CD14-positive monocyte (primary cell): ENCODE measurements around the gene WFDC10A. TPM values are rescaled to one million over a fixed set of nuclear protein-coding genes. Genes with fewer than 3 reads are reported as not detected.
A peak's percentile ranks its signal among the peaks of the same experiment; 100 is the strongest.

ENCODE experiments used
- DNase-seq, 3 donors: peaks; one replicate each; pipeline ENCODE4 v3.0.0-alpha.2; 2011 to 2022
- H2AFZ ChIP-seq: 2 replicates; pipeline ENCODE4 v1.6.0; 2012; ENCODE audit warnings: mild to moderate bottlenecking, low read depth, low read length, inconsistent platforms; ENCODE audit not compliant: insufficient read depth, poor library complexity, severe bottlenecking
- H3K27ac ChIP-seq, 2 donors: 1 replicate in 1 of 2; 2 replicates in 1 of 2; pipeline ENCODE4 v1.5.1; 2012 to 2013; ENCODE audit warnings: low read length in 2 of 2, control low read depth in 1 of 2, inconsistent platforms in 1 of 2, low read depth in 1 of 2, mild to moderate bottlenecking in 1 of 2
- H3K27me3 ChIP-seq, 2 donors: one replicate each; pipeline versions ENCODE4 v1.6.0 to v1.6.1; 2011 to 2013; ENCODE audit warnings: low read length in 2 of 2; ENCODE audit not compliant: control insufficient read depth in 2 of 2, insufficient read depth in 2 of 2
- H3K36me3 ChIP-seq, 2 donors: replicated peaks in 1 of 2; 1 replicate in 1 of 2; 2 replicates in 1 of 2; pipeline versions ENCODE4 v1.5.1 to v1.6.1; 2012 to 2013; ENCODE audit warnings: low read length in 2 of 2, control low read depth in 1 of 2, inconsistent platforms in 1 of 2, mild to moderate bottlenecking in 1 of 2; ENCODE audit not compliant: insufficient read depth in 2 of 2, control insufficient read depth in 1 of 2
- H3K4me1 ChIP-seq, 2 donors: 1 replicate in 1 of 2; 2 replicates in 1 of 2; pipeline versions ENCODE4 v1.5.1 to v1.6.1; 2012 to 2013; ENCODE audit warnings: low read length in 2 of 2, control low read depth in 1 of 2, inconsistent platforms in 1 of 2, mild to moderate bottlenecking in 1 of 2, moderate library complexity in 1 of 2; ENCODE audit not compliant: insufficient read depth in 2 of 2, control insufficient read depth in 1 of 2
- H3K4me2 ChIP-seq: replicated peaks from 2 replicates; pipeline ENCODE3; 2012; ENCODE audit warnings: low read length, moderate library complexity, mild to moderate bottlenecking; ENCODE audit not compliant: poor library complexity, severe bottlenecking; ENCODE audit errors: extremely low read depth
- H3K4me3 ChIP-seq, 3 experiments: fragments of 200-600 bp in 1 of 3; sonication (generic) in 1 of 3; replicated peaks in 1 of 3; 1 replicate in 2 of 3; 2 replicates in 1 of 3; pipeline ENCODE4 v1.5.1; 2011 to 2013; ENCODE audit warnings: low read length in 3 of 3, mild to moderate bottlenecking in 3 of 3, control low read depth in 2 of 3, low read depth in 2 of 3, inconsistent platforms in 1 of 3, moderate library complexity in 1 of 3
- H3K79me2 ChIP-seq: 2 replicates; pipeline ENCODE4 v1.6.0; 2012; ENCODE audit warnings: mild to moderate bottlenecking, control low read depth, inconsistent platforms, low read length, moderate library complexity; ENCODE audit not compliant: insufficient read depth
- H3K9ac ChIP-seq: 2 replicates; pipeline ENCODE4 v1.6.0; 2017; ENCODE audit warnings: low read length, mild to moderate bottlenecking; ENCODE audit not compliant: insufficient read depth, poor library complexity, severe bottlenecking
- H3K9me3 ChIP-seq, 2 donors: replicated peaks in 1 of 2; 1 replicate in 1 of 2; 2 replicates in 1 of 2; pipeline versions ENCODE4 v1.5.1 to v1.6.1; 2012 to 2013; ENCODE audit warnings: low read length in 2 of 2, control low read depth in 1 of 2; ENCODE audit not compliant: control insufficient read depth in 1 of 2, insufficient read depth in 1 of 2
- H4K20me1 ChIP-seq: 2 replicates; pipeline ENCODE4 v1.6.0; 2012; ENCODE audit warnings: mild to moderate bottlenecking, low read length, control low read depth, moderate library complexity; ENCODE audit not compliant: insufficient read depth
- H3K27ac Mint-ChIP-seq, 7 donors: one replicate each; pipeline ENCODE4 v1.8.0; 2020; ENCODE audit warnings: mild to moderate bottlenecking in 7 of 7, mixed read lengths in 7 of 7, moderate library complexity in 6 of 7, inconsistent platforms in 2 of 7
- H3K27me3 Mint-ChIP-seq, 3 donors: one replicate each; pipeline ENCODE4 v1.8.0; 2021 to 2022; ENCODE audit warnings: low read depth in 3 of 3, mild to moderate bottlenecking in 3 of 3, mixed read lengths in 3 of 3, moderate library complexity in 3 of 3, inconsistent platforms in 1 of 3
- H3K36me3 Mint-ChIP-seq, 2 donors: one replicate each; pipeline ENCODE4 v1.8.0; 2020; ENCODE audit warnings: mixed read lengths in 2 of 2, inconsistent platforms in 1 of 2, mild to moderate bottlenecking in 1 of 2
- H3K4me1 Mint-ChIP-seq: one replicate; pipeline ENCODE4 v1.8.0; 2020; ENCODE audit warnings: mild to moderate bottlenecking, mixed read lengths
- H3K4me3 Mint-ChIP-seq, 2 donors: one replicate each; pipeline ENCODE4 v1.8.0; 2020; ENCODE audit warnings: mild to moderate bottlenecking in 2 of 2, mixed read lengths in 2 of 2, moderate library complexity in 1 of 2
- H3K9me3 Mint-ChIP-seq, 7 donors: one replicate each; pipeline ENCODE4 v1.8.0; 2020 to 2022; ENCODE audit warnings: mixed read lengths in 7 of 7, mild to moderate bottlenecking in 6 of 7, moderate library complexity in 6 of 7, inconsistent platforms in 2 of 7
- CTCF ChIP-seq: fragments of 200-600 bp; IDR thresholded peaks from one replicate; pipeline ENCODE4 v1.8.0; 2022; ENCODE audit warnings: antibody characterized with exemption, mild to moderate bottlenecking
- WGBS: methylation state at CpG from one replicate; pipeline ENCODE4 v1.1.5; 2013; ENCODE audit warnings: missing lambda C conversion rate; ENCODE audit not compliant: insufficient coverage; 5-methylcytosine and 5-hydroxymethylcytosine counted together
- intact Hi-C, 2 donors: fragments of 100-400 bp; cut with micrococcal nuclease; formaldehyde crosslinking; loops; one replicate each; pipeline versions ENCODE4 v1.15.0 to v1.15.1; 2023
- polyA plus RNA-seq, 3 donors: library from polyadenylated mRNA; depleted of rRNA in 1 of 3; unstranded in 2 of 3; stranded (reverse) in 1 of 3; fragments of 300-500 nt in 2 of 3; fragments of >200 nt in 1 of 3; fragmentation: Illumina TruSeq in 2 of 3; gene quantifications; 1 replicate in 2 of 3; 2 replicates in 1 of 3; pipeline ENCODE4 v1.2.3, GENCODE V29; 2012 to 2021

WFDC10A gene
- polyA plus RNA-seq, 3 donors, result not detected

GRCh38 chr20:45631184-45631583 is 1.6 kb downstream of the WFDC10A start, which contains the start of gene WFDC9:
WFDC9 (minus strand) TSS chr20:45631284; CDS start chr20:45610181, 21,103 bp downstream.
- WGBS, result 81% methylated on average over 2 of the region's 4 CpGs
- Histone ChIP-seq H4K20me1 (no peaks in the 10 kb centered on the region), H3K27me3 (peaks cover 2 to 3% of the 10 kb centered on the region in 2 donors), H3K36me3 (no peaks in the 10 kb centered on the region), H2AFZ (no peak within 1 kb of the TSS), H3K4me1 (no peaks in the 10 kb centered on the region), H3K9ac (no peak within 1 kb of the TSS), H3K4me2 (no peak within 1 kb of the TSS), H3K27ac (no peak within 1 kb of the TSS), H3K9me3 (no peaks in the 10 kb centered on the region), H3K4me3 (no peak within 1 kb of the TSS), H3K79me2 (no peaks in the 10 kb centered on the region)
- DNase-seq, result no peak
- Mint-ChIP-seq H3K27me3 (peaks cover 4 to 7% (median 7%) of the 10 kb centered on the region in 3 donors), H3K27ac (peak within 1 kb of the TSS in 1 of 7 donors; percentile 64), H3K4me3 (no peak within 1 kb of the TSS), H3K9me3 (no peaks in the 10 kb centered on the region), H3K36me3 (no peaks in the 10 kb centered on the region), H3K4me1 (peaks cover 3% of the 10 kb centered on the region)
- intact Hi-C loops, result no loop called here
- TF ChIP-seq CTCF, result no peak

GRCh38 chr20:45636513-45636912 is 7.0 kb downstream of the WFDC10A start:
- Histone ChIP-seq H2AFZ (no peak overlapping the region), H3K9ac (no peak overlapping the region), H4K20me1 (no peaks in the 10 kb centered on the region), H3K4me1 (no peaks in the 10 kb centered on the region), H3K27ac (no peak overlapping the region), H3K79me2 (no peaks in the 10 kb centered on the region), H3K27me3 (peaks cover 0 to 4% of the 10 kb centered on the region in 2 donors), H3K36me3 (no peaks in the 10 kb centered on the region), H3K4me2 (no peak overlapping the region), H3K9me3 (no peaks in the 10 kb centered on the region), H3K4me3 (no peak overlapping the region)
- peaks cover 2 to 10% (median 6%) of the 10 kb centered on the region in 3 donors for H3K27me3 Mint-ChIP-seq
- H3K4me1 Mint-ChIP-seq, result no peaks in the 10 kb centered on the region
- DNase-seq, result no peak
- no peak overlapping the region for H3K27ac Mint-ChIP-seq
- H3K9me3 Mint-ChIP-seq, result peaks cover 0 to 3% (median 0%) of the 10 kb centered on the region in 7 donors
- H3K4me3 Mint-ChIP-seq, result no peak overlapping the region
- intact Hi-C loops, result no loop called here
- no peak for TF ChIP-seq CTCF
- WGBS, result 89% methylated on average over 1 of the region's 1 CpG
- H3K36me3 Mint-ChIP-seq, result no peaks in the 10 kb centered on the region
